SKM-1 treated with dmso at 0.1 percent for 144 hours (cell line): Measurements from ENCODE around the gene ZNF629.
"Not testable (repeated sequence)": the region's sequence is repeated elsewhere in the genome, so short reads cannot be mapped to it uniquely, and the experiment has no call there.

Source experiments
- DNase-seq: peaks from one replicate; lab custom pipeline; 2025; ENCODE audit not compliant: unreplicated experiment; lab: John Stamatoyannopoulos, UW

The ZNF629 gene

DNA sequence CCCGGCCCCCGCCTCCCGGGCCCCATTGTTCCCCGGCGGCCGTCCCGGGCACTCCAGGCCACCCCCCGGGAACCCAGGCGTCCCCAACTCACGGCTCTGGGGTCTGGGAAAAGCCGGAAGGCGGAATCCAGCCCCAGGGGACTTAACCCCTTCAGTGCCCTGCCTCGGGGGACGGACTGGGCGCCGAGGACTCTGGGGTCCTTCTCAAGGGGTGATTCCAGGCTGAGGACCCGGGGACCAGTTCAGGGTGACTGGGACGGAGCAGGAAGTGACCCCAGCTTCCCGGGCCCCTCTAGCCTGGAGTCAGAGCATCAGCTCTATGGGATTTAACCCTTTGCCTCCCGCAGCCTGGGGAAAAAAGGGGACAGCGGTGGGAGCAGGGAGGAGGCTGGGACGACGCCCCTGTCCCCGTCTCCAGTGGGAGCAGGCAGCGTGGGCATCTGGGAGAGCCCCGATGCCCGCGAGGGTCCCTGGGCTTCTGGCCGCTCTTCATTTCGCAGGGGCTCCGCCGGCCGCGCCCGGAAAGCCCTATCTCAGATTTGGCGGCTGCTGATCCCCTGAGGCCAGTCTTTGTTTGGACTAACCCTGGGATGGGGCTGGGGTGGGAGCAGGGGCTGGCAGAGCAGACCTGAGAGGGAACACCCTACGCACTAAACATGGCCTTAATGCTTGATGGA, at the start of gene ZNF629:
TSS of gene ZNF629 (minus strand) at position 270 of the 677 bp plus-strand sequence. CDS start 2,723 bp downstream, outside the sequence.
- DNase-seq: no peak

DNA sequence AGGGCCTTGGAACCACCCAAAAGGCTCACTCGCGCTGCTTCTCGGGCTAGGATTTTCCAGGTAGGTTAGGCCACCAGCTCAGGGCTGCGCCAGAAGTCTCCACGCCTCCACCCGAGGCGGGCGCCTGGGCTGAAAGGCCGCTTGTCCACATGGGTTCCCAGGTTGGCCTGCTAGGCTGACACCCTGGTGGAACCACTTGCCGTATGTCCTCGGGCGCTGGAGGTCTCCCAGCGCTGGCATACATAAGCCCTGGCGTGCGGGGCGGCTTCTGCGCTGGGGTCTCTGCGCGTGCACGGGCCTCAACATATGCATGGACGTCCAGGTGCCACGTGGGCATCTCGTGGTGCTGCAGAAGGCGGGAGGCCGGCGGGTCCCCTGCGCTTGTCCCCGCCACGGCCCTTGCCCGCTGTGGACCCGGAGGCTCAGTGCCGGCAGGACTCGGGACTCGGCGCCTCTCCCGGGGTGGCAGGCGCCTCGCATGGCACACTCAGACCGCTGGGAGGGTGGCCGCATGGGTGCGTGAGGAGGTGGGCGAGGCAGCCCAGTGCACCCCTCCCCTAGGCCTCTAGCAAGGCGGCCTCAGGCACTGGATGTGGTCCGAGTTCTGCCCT, 47.2 kb upstream of the ZNF629 start:
- DNase-seq: no peak

DNA sequence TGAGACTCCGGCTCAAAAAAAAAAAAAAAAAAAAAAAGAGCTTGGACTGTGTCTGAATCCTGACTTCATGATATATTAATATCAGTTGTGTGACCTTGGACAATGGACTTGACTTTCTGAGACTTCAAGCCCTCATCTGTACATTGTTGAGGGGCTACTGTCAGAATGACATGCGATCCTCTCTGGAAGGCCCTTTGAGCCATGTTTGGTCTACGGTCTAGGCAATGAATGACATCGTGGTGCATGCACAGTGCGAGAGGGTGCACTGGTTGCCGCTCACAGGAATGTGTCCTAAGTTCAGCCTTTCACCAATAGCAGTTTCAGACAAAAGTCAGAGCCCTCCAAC, 43.0 kb upstream of the ZNF629 start:
- DNase-seq: no peak

DNA sequence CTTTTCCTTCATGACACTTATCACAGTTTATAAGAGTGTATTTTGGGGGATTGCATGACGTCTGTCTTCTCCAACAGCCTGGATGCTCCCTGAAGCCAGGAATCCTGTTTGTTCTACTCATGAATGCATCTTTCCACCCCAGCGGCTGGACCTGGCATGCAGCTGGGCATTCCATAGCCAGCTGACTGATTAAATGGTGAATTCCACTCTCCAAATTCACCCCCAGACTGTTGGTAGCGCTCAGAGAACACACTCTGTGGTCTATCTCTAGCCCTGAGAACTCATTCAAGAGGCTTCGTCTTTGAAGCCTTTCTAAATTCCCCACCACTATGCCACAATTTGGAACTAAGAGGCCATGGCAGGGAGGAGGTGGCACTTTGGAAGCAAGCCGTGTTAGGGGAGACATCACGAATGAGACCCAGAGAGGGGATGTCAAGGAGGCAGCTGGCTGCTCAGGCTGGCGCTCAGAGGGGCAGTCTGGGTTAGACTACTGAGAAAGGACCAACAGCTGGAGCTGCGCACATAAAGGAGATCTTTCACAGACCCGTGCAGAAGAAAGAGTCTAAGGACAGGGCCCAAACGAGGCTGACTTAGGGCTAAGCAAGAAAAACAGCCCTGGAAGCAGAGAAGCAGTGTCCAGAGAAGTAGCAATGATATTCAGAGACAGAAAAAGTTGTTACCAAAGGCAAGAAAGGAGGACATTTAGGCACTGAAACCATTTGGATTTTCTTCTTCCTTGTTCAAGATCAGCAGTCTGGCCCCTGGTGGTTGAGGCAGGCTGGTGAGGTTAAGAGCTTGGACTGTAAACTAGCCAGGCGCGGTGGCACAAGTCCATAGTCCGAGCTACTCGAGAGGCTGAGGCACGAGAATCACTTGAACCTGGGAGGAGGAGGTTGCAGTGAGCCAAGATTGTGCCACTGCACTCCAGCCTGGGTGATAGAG, 42.4 kb upstream of the ZNF629 start:
- no peak for DNase-seq

DNA sequence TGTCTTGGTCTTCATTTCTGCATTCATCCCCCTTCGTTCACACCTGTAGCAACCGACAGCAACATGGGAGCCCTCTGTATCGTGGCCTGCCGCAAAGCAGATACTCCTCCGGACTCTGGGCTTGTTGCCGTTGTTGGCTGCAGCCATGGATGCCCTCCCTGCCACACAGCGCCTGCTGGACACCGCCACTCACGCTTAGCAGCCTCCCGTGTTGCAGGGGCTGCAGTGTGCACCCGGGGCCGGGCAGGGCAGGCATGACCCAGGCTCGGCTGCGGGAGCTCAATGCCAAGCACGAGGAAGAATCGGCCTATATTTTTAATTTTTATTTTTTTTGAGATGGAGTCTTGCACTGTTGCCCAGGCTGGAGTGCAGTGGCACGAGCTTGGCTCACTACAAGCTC, 34.9 kb upstream of the ZNF629 start:
- DNase-seq: no peak

DNA sequence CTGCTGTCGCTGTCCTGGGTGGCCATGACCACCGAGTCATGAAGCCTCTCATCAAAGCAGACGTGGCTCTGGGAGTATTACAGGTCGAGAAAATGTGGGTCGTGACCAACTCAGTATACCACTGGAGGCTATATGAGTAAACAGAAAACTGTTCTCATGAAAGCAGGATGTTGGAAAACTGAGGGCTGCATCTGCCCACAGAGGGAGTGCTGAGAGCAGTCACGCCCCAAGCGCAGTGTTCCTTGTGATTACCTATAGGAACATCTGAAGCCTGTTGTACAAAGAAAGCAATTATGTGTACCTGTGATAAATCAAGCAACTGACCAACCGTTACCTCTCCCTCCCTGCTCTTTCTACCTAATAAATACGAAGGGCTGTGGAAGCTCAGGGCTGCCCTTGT, 34.4 kb upstream of the ZNF629 start:
- DNase-seq: not testable (repeated sequence)

DNA sequence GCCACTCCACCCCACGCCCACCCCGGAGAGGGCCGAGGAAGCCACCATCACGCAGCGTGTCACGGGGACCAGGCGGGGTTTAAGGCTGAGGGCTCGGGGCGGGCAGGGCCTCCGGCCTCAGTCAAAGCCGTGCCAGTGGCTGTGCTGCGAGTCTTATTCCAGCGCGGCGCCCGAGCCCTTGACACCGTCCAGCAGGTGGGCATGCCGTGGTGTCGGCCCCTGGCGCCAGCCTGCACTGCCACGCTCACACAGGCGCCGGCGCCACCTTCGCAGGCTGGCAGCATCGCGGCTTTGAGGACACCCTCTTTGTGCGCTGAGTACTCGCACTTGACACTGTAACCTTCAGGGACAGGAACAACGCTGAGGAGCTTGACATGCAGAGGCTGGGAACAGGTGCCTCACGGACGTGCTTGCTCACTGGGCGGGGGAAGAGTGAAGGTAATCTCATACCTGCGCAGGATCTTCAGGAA, 34.0 kb upstream of the ZNF629 start:
- DNase-seq: no peak

DNA sequence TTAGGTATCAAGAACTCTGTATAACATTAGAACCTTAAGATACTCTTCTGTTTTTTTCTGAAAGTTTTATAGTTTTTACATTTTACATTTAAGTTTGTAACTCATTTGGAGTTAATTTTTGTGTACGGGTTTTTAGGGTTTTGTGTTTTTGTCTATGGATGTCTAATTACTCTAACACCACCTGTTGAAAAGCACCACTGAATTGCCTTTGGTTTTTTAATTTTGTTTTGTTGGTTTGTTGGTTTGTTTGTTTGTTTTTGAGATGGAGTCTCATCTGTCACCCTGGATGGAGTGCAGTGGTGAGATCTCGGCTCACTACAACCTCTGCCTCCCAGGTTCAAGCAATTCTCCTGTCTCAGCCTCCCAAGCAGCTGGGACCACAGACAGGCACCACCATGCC, 29.8 kb upstream of the ZNF629 start:
- DNase-seq: no peak

DNA sequence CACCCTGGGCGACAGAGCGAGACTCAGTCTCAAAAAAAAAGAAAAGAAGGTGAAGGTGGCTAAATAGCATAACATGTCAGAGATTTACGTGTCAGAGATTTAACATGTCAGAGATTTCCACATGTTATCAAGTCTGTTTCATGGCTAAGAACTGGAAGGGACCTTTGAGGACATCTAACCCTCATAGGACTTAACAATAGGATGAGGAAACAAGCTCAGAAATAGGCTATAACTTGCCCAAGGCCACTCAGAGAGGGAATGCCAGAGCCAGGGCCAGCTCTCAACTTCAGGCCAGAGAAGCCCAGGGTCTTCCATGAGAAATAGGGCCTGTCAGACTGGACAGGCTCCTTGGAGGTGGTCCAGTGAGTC, 26.8 kb upstream of the ZNF629 start:
- DNase-seq: no peak

DNA sequence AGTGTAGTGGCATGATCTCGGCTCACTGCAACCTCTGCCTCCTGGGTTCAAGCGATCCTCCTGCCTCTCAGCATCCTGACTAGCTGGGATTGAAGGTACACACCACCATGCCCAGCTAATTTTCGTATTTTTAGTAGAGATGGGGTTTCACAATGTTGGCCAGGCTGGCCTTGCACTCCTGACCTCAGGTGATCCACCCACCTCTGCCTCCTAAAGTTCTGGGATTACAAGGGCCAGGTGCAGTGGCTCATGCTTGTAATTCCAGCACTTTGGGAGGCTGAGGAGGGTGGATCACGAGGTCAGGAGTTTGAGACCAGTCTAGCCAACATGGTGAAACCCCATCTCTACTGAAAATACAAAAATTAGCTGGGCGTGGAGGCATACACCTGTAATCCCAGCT, 22.7 kb upstream of the ZNF629 start:
- not testable (repeated sequence) for DNase-seq

DNA sequence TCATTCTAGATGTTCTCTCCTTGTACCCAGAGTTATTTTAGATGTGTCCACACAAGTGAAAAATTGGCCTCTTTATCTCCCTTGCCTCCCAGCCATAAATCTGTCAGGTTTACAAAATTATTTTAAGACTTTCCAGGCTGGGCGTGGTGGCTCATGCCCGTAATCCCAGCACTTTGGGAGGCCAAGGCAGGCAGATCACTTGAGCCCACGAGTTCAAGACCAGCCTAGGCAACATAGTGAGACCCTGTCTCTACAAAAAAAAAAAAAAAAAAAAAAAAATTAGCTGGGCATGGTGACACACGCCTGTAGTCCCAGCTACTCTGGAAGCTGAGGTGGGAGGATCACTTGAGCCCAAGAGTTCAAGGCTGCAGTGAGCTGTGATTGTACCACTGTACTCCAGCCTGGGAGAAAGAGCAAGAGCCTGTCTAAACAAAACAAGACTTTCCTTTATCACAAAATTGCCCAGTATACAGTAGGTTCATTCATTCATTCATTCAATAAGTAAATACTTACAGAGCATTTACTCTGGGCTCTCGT, 22.0 kb upstream of the ZNF629 start:
- DNase-seq: not testable (repeated sequence)

DNA sequence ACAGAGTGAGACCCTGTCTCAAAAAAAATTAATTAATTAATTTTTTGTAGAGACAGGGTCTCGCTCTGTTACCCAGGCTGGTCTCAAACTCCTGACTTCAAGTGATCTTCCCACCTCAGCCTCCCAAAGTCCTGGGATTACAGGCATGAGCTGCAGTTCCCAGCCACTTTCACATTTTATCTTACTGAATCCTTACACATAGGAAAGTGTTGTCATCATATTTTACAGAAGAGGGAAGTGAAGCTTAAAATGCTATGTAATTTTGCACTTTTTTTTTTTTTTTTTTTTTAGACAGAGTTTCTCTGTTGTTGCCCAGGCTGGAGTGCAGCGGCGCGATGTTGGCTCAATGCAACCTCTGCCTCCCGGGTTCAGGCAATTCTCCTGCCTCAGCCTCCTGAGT, 21.1 kb upstream of the ZNF629 start:
- DNase-seq: peak; percentile 52

DNA sequence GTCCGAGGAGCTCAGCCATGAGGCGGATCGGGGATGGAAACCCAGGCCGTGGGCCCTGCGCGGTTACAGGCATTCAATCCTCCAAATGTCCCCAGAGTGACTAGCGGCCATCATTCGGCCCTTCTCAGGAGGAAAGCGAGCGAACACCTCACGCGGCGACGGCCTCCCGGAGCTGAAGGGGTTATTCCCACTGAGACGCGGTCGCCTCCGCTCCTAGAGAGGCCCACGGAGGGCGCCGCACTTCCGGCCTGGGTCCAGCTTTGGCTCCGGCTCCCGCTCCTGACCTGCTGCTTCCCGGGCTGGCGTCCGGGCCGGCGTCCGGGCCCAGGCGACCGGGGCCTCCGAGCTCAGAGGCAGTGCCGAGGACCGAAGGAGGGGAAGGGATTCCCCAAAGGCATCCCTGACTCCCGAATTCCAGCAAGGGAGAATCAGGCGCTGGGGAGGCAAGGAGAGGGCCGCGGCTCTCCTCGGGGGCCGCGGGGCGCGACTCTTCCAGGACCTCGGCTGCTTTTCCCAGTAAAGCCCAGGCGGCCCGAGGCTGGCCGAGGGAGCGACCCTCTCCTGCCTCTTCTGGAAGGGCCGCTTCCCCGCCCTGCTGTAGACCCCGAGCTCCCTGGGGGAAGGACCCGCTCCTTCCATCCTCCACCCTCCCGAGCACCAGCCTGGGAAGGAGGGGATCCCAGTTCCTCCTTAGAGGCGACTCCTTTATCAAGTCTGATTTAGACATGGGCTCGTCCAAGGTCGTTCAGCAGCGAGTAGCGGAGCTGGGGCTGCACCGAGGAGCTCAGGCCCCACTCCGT, 18.6 kb upstream of the ZNF629 start:
- DNase-seq: peak; percentile 26

DNA sequence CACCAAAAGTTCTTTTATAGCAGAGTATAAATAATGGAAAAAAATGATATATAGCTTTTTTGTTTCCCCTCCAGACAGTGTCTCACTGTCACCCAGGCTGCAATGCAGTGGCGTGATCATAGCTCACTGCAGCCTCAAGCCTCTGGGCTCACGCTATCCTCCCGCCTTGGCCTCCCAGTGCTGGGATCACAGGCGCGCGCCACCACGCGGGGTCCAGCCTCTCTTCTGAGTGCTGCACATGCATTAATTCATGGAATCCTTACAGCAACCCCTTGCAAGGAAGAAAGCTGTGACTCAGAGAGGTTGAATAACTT, 18.0 kb upstream of the ZNF629 start:
- no peak for DNase-seq

DNA sequence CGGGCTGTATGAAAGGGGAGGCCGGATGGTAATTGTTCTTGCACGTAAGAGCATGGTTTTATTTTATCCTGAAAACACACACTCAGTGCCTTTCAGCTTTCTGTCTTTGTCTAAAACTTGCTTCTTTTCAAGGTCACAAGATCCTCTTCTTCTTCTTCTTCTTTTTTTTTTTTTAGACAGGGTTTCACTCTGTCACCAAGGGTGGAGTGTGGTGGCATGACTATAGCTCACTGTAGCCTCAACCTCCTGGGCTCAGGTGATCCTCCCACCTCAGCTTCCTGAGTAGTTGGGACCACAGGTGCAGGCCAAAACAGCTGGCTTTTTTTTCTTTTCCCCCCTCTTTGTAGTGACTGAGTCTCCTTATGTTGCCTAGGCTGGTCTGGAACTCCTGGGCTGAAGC, 15.9 kb upstream of the ZNF629 start:
- DNase-seq: no peak

DNA sequence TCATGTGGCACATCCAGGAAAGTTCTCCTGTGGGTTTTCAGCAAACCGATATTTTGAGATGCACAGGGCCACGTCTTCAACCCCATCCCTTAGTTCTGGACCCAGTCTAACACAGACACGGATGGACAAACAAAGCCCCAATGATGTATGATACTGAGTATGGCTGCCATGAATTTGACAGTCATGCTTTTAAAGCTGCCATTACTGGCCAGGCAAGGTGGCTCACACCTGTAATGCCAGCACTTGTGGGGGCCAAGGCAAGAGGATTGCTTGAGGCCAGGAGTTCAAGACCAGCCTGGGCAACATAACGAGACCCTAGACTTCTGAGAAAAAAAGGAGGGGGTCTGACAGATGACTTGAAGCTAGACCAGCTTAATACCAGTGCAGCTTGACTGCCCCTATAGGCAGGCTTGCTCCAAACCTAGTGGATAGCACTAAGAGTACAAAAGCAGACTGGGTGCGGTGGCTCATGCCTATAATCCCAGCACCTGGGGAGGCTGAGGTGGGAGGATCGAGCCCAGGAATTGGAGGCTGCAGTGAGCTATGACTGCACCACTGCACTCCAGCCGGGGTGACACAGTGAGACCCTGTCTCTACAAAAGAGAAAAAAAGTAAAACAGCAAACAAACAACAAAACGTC, 10.8 kb upstream of the ZNF629 start:
- DNase-seq: no peak

DNA sequence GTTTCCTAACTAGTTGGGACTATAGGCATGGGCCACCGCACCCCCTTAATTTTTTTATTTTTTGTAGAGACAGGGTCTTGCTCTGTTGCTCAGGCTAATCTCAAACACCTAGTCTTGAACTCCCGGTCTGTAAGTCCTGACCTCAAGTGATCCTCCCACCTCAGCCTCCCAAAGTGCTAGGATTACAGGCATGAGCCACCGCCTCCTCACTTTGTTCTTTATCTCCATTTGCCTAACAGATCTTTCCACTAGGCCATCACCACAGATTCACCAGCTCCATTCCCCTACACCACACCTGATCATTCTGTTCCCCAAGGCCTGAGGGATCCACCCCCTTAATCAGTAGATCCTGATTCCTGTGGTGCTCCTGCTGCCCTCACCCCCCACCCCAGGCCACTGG, 7.6 kb upstream of the ZNF629 start:
- DNase-seq: no peak

DNA sequence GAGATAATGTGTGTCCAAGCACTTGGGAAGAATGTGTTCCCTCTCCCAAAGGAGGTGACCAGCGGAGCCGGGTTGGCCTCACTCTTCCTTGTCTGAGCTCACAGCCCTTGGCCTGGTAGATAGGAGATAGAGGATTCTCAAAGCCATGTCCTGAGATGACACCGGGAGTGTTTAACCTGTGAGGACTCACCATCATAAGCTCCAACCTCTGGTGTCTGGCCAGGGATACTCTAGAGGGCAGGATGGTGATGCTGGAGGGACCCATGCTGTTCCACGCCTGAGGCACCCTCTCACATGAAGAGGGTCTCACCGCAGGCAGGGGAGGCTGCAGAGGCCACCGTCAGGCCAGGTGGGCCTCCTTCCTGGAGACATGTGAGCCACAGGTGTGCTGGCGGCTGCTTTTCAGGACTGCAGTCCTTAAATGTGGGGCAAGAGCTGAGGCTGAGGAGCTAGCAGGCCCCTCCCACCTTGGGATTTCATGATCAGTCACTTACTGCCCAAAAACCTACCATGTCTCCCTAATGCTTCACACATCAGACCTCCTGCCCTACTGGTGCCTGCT, 6.6 kb upstream of the ZNF629 start:
- DNase-seq: no peak

DNA sequence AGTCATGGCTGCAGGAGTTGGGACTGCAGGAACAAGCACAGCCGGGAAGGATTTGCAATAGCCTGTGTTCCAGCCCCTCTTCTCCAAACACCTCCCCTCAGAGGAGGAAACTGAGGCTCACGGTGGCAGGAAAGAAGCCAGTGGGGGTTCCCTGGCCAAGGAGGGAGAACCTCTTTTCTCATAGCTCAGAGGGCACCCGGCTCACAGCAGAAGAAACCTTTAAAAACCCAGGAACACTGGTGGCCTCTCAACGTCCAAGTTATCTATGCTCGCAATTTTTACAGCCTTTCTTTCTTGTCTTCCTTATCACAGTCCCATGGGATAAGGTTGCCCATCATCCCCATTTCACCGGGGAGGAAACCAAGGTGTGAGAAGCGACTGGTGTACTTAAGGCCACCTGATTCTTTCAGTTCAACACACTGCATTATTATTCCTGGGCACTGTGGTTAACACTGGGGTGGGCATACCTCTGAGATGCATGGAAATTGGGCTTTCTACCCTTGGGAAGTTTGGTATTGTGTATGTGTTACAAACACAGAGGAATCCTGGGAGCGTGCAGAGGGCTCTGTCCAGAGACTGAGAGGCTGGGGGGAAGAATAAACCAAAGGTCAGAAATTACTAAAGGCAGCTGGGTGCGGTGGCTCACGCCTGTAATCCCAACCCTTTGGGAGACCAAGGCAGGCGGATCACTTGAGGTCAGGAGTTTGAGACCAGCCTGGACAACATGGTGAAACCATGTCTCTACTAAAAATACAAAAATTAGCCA, 791 bp upstream of the ZNF629 start:
- DNase-seq: no peak
